ENCODE measurements around the gene PRKG1.

DNA sequence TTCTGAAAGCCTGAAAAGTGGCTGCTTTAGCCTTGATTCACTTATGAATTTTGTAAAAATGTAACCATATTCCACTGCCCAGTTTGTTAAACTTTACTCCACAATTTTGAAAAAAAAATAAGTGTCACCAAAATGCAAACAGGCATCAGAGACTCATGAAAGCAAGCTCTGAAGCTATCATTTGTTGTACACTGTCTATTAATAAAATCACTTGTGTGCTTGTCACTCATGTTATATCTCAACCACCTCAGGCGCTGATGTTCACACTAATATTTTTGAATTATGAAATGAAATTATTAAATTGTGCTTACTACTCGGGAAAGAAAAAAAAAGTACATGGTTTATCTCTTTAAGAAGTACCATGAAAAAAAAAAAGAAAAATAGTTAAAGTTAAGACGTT is 1205.3 kb downstream of the PRKG1 start:
- no peak for TF ChIP-seq RAD21 (IDR thresholded peaks at IDR 0.05; ENCODE audit: low read depth)
- TF ChIP-seq TCF12 (IDR thresholded peaks at IDR 0.05; ENCODE audit: low read depth), result no peak

All from Ishikawa (cell line).